GM18858 (cell line): ENCODE measurements around the gene PTPN2.
"Not testable (repeated sequence)": the region's sequence is repeated elsewhere in the genome, so short reads cannot be mapped to it uniquely, and the experiment has no call there.

ENCODE experiments used
- ATAC-seq: cut with Tn5 transposase; IDR thresholded peaks from one replicate; pipeline ENCODE4 v1.9.1; 2021; ENCODE audit not compliant: unreplicated experiment

The PTPN2 gene

GRCh38 chr18:12895014-12895413 lies 11.0 kb upstream of the PTPN2 start:
- ATAC-seq: no peak

DNA sequence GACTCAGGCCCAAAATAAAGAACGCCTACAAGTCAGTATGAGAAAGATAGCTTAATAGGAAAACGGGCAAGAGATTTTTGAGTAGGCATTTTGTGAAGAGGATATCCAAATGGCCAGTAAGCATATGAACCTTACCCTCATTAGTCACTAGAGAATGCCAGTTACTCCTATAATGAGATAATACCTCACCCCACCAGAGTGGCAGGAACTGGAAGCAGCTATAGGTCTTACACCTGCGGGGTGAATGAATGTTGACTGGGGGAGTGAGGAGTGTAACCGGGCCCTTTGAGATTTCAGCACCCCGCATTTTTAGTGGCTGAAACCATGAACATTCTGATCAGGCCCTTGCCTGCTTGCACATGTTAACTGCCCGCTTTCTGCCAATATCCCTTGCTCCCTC lies 7.5 kb upstream of the PTPN2 start:
- ATAC-seq: no peak

DNA sequence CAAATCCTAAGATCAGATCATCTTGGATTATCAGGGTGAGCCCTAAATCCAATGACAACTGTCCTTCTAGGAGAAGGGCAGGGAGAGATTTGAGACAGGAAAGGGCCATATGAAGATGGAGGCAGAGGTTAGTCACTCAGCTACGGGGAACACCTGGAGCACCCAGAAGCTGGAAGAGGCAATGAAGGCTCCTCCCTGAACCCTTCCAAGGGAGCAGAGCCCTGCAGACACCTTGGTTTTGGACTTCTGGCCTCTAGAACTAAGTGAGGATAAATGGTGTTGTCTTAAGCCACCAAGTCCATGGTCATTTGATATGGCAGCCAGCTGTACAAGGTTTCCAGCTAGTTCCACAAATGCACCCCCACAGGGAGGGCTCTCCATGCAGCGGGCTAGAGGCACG lies 6.9 kb upstream of the PTPN2 start:
- ATAC-seq: no peak

DNA sequence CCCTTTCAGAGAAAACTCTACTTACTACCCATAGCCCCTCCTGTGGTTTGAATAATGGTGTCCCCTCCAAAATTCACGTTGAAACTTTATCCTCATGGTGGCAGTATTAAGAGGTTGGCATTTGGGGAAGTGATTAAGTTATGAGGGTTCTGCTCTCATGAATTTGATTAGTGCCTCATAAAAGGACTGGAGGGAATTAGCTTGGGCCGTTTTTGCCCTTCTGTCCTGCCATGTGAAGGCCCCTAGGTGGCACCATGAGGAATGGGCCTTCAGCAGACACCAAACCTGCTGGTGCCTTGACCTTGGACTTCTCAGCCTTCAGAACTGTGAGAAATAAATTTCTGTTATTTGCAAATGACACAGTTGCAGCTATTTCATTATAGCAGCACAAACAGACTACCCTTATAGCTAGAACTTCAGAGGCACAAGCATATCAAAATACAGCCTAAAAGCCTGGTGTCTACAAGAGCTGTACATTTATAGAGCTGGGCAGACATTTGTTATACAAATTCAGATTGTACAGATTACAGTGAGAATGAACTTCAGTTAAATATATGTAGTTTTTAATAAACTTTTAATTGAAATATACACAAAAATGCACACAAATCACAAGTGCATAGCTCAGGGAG lies 2.6 kb upstream of the PTPN2 start:
- ATAC-seq: no peak

- no peak for ATAC-seq
Measured at GRCh38 chr18:12885500-12885899, 1.5 kb upstream of the PTPN2 start.

DNA sequence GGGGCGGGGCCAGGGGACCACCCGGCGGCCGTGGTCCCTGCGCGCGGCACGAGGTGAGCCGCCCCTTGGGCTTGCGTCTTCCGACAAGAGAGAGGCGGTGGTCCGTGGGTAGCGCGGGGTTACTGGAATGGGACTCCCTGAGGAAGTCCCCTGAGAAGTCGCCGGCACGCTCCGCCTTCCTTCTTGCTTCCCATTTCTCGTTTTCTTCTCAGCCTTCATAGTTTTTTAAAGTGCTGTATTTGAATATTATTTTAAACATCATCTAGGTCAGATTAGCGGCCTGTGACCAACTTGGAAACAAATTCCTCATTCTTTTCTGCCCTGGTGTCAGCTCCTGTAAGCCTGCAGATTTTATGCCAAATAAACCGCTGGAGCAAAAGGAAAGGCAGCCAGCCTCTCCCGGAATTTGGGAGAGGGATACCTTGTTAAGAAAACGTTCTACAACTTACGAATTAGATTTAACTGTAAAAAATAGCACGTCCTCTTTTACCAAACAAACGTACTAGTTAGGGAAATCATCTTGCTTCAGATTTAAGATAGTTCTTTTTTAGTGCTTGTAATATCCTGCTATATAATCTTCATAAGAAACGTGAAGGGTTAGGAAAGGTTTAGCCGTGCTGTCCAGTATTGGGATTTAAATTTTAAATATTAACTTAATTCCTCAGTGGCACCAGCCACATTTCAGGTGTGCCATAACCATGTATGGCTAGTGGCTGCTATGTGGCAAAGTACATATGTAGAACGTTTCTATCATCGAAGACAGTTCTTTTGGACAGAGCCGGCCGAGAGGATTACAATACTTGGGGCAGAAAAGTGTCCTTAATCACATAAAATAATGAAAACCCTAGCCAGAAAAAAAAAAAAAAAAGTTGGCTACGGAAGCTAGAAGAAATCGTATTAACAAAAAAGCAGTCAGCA lies 628 bp upstream of the PTPN2 start:
- ATAC-seq: no peak

DNA sequence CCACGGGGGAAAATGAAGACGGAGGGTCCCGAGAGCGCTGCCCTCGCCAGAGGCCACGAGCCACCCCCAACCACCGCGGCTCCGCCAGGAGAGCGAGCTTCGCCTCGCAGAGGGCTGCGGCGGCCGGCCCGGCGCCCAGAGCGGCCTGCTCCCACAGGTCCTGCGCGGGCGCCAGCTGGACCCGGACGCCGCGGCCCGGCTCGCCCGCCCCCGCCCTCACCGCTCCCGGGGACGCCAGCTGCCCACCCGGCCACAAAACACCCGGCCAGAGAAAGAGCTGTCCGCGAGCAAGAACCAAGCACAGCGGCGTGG lies 709 bp downstream of the PTPN2 start:
- no peak for ATAC-seq

DNA sequence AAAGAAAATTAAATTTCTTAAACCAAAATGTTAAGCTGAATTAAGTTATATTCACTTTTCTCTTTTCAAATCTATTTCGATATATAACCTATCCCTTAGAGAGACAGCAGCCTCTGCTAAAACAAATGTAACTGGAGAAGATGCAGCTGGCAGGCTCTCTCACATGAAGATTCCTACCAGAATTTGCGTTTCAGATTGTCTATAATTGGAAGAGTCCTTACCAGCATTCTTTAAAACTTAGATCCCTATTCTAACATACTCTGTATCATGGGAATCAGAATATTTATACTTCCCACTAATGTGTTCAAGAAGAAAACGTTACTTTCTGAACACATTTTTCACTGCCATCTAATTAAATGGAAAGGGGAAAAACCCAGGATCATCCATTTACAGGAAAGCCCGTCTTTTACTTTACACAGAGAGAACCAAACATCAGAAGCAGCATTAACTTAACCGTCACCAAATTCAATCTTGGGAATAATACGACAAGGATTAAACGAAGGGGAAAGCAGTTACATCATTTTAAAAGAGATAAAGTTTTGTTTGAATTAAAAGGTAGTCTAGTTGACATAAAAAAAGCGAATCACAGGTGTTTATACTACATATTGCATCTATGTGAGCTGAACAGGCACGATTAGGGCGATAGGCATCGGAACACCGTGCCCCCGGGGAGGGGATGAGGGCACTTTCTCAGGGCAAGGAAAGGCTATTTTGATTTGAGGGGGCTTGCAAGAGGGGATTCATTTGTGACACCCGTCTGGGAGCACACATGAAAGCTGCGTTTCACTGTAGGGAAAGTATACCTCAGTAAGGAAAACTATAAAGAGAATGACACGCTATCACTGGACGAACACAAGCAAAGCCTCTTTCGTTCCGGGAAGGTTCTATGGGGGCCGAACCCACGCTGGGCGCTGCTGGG lies 1.3 kb downstream of the PTPN2 start:
- ATAC-seq: no peak

DNA sequence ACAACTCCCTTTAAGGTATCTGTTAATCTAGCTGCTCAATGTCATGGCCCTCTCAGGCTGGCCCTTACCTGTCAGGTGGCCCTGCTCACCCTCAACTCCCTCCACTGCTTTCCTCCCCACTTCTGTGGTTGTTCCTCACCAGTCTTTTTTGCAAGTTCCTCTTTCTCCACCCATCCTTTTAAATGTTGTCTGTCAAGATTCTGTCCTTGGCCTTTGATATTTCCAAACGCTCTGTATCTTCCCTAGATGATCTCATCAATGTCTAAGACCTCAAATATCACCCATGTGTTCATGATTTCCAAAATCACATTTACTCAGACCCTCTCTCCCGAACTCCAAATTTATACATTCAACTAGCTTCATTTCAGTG lies 3.5 kb downstream of the PTPN2 start:
- ATAC-seq: no peak

DNA sequence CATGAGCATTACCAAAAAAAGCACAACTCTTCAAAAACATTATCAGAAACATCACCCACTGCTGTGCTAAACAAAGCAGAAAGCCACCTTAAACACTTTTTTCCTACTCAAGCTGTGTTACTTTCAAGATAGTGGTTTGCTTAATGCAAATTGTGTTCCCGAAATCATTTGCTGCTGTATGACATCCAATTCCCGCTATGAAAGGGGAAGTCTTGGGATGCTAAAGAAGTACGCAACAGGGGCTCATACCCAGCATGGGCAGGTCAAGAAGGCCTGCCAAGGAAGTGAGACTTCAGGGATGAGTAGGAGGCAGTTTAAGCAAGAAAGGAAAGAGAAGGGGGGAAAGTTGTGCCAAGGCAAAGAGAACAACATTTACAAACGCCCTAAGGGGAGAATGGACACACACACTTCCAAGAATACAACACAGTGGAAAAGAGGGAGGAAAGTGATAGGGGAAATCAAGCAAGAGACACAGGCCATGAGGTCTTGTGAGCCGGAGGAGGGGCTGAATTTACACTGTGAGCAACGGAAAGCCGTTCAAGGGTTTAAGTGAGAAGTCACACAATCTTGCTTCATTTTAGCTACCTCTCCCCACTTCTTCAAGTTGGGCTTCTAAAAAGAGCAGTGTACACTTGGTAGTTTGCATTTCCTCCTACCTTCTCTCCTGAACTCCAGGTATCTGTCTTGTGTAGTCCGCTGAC lies 4.0 kb downstream of the PTPN2 start:
- ATAC-seq: no peak

GRCh38 chr18:12874992-12875391 lies 9.0 kb downstream of the PTPN2 start:
- ATAC-seq: not testable (repeated sequence)

DNA sequence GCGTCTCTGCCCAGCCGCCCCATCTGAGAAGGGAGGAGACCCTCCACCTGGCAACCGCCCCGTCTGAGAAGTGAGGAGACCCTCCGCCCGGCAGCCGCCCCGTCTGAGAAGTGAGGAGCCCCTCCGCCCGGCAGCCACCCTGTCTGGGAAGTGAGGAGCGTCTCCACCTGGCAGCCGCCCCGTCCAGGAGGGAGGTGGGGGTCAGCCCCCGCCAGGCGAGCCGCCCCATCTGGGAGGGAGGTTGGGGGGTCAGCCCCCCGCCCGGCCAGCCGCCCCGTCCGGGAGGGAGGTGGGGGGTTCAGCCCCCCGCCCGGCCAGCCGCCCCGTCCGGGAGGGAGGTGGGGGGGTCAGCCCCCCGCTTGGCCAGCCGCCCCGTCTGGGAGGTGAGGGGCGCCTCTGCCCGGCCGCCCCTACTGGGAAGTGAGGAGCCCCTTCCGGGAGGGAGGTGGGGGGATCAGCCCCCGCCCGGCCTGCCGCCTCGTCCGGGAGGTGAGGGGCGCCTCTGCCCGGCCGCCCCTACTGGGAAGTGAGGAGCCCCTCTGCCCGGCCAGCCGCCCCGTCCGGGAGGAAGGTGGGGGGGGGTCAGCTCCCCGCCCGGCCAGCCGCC lies 10.0 kb downstream of the PTPN2 start:
- not testable (repeated sequence) for ATAC-seq

- ATAC-seq: no peak
Measured at GRCh38 chr18:12872408-12872807, 11.6 kb downstream of the PTPN2 start.

DNA sequence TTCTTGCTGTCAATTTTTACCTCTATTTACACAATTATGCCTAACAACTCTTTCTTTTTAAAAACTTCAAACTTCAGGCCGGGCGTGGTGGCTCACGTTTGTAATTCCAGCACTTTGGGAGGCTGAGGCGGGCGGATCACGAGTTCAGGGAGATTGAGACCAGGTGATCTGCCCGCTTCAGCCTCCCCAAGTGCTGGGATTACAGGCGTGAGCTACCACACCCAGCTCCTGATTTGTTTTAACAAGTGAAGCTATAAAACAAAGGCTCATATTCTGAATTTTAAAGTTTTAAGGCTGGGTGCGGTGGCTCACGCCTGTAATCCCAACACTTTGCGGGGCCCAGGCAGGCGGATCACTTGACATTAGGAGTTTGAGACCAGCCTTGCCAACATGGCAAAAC lies 15.5 kb downstream of the PTPN2 start:
- no peak for ATAC-seq

DNA sequence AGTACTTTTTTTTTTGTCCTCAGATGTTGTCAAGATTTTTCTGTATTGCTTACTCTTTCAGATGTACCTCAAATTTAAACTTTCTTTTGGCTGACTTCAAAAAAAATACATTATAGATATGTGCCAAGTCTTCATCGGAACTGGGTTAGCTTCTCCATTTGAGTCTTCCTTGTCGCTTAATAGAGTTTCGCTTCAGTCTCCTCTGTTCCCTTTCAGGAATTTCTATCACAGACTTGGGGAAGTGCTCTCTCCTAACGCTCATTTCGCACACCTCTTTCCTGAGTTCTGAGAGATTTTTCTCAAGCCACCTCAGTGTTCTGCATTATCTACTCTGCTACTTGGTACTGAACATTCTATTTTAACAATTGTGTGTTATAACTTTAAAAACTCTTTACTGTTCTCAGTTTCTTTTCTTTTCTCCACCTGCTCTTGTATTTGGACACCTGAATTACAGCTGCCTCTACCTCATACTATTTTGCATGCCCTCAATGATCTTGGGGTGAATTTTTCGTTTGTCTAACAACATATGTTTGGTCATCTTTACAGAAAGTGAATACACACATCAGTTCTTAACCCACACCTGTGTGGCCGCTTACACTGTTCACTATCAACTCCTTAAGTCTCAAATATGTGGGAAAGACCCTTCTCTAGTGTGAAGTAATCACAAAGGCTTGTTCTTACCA lies 16.5 kb downstream of the PTPN2 start:
- no peak for ATAC-seq

DNA sequence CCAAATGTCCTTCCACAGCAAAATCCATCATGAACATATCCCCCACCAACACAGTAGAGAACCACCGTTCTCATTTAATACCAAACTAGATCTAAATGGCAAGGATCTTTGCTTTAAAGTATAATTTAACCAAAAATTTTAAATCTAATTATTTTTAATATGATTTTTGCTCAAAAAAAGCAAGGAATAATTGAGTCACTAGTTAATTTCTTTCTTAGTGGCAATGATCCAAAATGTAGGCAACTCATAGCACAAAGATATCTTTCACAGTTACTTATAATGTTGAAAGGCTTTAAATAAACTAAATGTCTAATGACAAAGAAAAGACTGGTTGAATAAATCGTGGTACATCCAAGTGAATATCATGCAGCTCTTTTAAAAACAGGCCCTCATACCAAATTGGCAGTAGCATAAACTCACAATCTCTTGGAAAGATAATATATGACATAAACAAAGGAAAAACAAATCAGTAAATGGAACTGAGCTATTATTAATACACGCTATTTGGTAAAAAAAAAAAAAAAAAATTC lies 20.3 kb downstream of the PTPN2 start:
- ATAC-seq: no peak

DNA sequence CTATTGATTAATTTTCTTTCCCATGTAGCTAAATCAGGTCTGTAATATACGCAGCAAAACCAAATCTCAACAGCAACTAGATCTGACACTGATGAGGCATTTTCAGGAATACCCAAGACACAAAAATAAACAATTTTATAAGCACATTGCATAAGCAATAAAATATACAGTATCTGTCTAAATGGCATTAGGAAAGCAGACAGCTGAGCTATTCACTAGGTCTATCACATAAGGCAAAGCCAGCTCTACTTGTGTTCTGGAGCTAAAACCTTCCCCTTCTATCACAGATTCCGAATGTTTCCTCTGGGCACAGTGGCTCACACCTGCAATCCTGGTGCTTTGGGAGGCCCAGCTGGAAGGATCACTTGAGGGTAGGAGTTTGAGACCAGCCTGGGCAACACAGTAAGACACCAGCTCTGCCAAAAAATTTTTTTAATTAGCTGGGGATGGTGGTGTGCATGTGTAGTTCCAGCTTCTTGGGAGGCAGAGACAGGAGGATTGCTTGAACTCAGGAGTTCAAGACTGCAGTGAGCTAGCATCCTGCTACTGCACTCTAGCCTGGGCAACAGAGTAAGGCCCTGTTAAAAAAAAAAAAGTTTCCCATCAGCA lies 21.1 kb downstream of the PTPN2 start:
- no peak for ATAC-seq

- ATAC-seq: no peak
Measured at GRCh38 chr18:12862467-12862866, 21.6 kb downstream of the PTPN2 start.

DNA sequence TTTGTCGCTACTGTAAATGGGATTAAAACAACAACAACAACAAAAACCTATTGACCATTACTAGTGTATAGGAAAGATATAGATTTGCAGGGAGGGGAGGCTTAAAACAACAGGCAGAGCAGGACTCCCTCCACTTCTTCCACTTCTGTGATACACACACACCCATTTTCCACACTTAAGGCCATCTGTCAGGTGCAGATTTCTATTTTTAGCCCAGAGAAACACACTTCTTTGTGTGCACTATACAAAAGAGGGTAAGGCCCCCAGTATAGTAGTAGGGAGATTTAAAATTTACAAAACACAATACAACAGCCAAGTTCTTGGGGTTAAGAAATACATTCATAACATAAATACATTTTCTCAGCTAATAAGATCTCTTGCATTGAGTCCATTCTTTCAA lies 22.4 kb downstream of the PTPN2 start:
- ATAC-seq: no peak
